DOHH2 (cell line): ENCODE measurements around the gene SLC1A1.

Source experiments
- EZH2phosphoT487 ChIP-seq: fragments of 200-600 bp; sonication (generic); IDR thresholded peaks from 2 replicates; pipeline ENCODE4 v1.6.1; 2017; ENCODE audit warnings: borderline replicate concordance, mild to moderate bottlenecking, antibody characterized with exemption, low read length, moderate library complexity, mixed read lengths
- TF ChIP-seq, protein P1 (sequence below): fragments of 200-600 bp; sonication (generic); IDR thresholded peaks from one replicate; pipeline ENCODE4 v1.5.1; 2014; ENCODE audit warnings: antibody characterized with exemption, mild to moderate bottlenecking, low read depth, low read length; ENCODE audit not compliant: poor library complexity, severe bottlenecking

DNA sequence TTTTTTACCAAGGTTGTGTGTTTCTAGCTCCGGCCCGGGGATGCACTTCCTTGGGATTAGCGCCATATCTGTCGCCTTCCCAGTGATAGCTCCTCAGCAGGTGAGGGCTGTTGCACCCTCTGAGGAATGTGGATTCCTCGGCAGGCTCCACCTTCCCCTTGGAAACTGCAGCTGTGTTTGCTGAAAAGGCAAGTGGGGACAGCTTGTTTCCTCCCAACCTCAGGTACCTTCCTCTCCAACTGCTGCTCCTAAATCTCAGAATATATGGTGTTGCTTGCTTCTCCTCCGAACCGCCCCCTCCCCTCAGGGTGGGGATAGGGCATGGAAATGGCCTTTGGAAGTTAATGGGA lies 1.3 kb downstream of the SLC1A1 start:
- TF ChIP-seq, protein P1, sequence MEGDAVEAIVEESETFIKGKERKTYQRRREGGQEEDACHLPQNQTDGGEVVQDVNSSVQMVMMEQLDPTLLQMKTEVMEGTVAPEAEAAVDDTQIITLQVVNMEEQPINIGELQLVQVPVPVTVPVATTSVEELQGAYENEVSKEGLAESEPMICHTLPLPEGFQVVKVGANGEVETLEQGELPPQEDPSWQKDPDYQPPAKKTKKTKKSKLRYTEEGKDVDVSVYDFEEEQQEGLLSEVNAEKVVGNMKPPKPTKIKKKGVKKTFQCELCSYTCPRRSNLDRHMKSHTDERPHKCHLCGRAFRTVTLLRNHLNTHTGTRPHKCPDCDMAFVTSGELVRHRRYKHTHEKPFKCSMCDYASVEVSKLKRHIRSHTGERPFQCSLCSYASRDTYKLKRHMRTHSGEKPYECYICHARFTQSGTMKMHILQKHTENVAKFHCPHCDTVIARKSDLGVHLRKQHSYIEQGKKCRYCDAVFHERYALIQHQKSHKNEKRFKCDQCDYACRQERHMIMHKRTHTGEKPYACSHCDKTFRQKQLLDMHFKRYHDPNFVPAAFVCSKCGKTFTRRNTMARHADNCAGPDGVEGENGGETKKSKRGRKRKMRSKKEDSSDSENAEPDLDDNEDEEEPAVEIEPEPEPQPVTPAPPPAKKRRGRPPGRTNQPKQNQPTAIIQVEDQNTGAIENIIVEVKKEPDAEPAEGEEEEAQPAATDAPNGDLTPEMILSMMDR, result no peak
- TF ChIP-seq EZH2phosphoT487, result no peak
